GM12878 (cell line): ENCODE data around the gene NOXA1.

Experiments
- MAX ChIP-seq: IDR thresholded peaks from 2 replicates; pipeline ENCODE4 v1.6.1; 2012; ENCODE audit warnings: low read depth, low read length, improper control_type of control experiment
- MXI1 ChIP-seq: fragments of 150-350 bp; IDR thresholded peaks from 2 replicates; pipeline ENCODE4 v1.6.1; 2011; ENCODE audit warnings: low read depth, mild to moderate bottlenecking, inconsistent platforms, low read length, improper control_type of control experiment
- MYC ChIP-seq: IDR thresholded peaks from 2 replicates; pipeline ENCODE4 v1.6.1; 2011; ENCODE audit warnings: mild to moderate bottlenecking, low read length, moderate library complexity, inconsistent platforms; ENCODE audit not compliant: insufficient read depth, insufficient replicate concordance, insufficient read length, severe bottlenecking

DNA sequence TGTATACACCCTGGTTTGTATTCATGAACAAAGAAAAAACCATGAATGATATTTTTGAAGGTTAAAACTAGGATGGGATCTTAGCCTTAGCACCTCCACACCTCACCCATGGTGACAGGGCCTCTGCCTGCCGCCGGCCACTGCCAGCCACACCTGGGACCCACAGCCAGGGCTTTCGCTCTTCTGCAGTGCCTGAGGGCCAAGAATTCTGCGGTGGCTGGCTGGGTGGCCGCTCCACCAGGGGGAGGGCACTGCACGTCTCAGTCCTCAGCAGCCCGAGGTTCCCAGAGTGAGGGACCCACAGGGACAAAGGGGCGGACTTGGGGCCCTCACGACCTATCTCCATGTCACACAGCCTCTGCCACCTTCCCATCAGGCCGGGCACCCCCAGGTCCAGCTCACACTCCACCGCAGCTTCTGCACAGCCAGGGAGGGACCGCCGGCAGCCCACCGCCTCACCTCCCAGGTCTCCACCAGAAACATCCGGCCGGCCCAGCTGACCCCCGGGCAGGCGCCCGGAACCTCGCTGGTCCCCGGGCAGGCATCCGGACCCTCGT lies 7.1 kb upstream of the NOXA1 start:
- no peak for TF ChIP-seq MAX
- TF ChIP-seq MYC = no peak
- no peak for TF ChIP-seq MXI1
